Neutrophil (primary cell): ENCODE results near the gene ST8SIA6.

Experiments
- H3K27ac ChIP-seq: fragments of 200-600 bp; sonication (generic); 2 replicates; pipeline ENCODE4 v1.5.1; 2016; ENCODE audit warnings: mild to moderate bottlenecking, moderate library complexity
- H3K27me3 ChIP-seq: fragments of 200-600 bp; sonication (generic); 2 replicates; pipeline ENCODE4 v1.6.0; 2016; ENCODE audit warnings: mild to moderate bottlenecking
- H3K36me3 ChIP-seq: fragments of 200-600 bp; sonication (generic); 2 replicates; pipeline ENCODE4 v1.5.1; 2017
- H3K4me1 ChIP-seq, 2 experiments: fragments of 200-600 bp in 1 of 2; sonication (generic) in 1 of 2; 1 replicate in 1 of 2; 2 replicates in 1 of 2; pipeline versions ENCODE4 v1.5.1 to v1.6.1; 2013 to 2016; ENCODE audit warnings: low read depth in 1 of 2, low read length in 1 of 2, mild to moderate bottlenecking in 1 of 2, moderate library complexity in 1 of 2; ENCODE audit not compliant: control insufficient read depth in 1 of 2, insufficient read depth in 1 of 2
- H3K4me3 ChIP-seq, 2 experiments: fragments of 200-600 bp in 1 of 2; sonication (generic) in 1 of 2; 1 replicate in 1 of 2; 2 replicates in 1 of 2; pipeline ENCODE4 v1.5.1; 2013 to 2016; ENCODE audit warnings: low read depth in 1 of 2, low read length in 1 of 2, mild to moderate bottlenecking in 1 of 2, moderate library complexity in 1 of 2
- H3K9me3 ChIP-seq: fragments of 200-600 bp; sonication (generic); 2 replicates; pipeline ENCODE4 v1.5.1; 2016
- CTCF ChIP-seq: fragments of 200-600 bp; sonication (generic); IDR thresholded peaks from 2 replicates; pipeline ENCODE4 v1.5.1; 2016; ENCODE audit warnings: antibody characterized with exemption

Gene ST8SIA6

GRCh38 chr10:17386616-17387075 lies 67.7 kb downstream of the ST8SIA6 start:
- H3K4me1 ChIP-seq, result no peaks in the 10 kb centered on the region
- H3K36me3 ChIP-seq, result no peaks in the 10 kb centered on the region
- H3K4me3 ChIP-seq, result no peak overlapping the region
- no peak for TF ChIP-seq CTCF
- H3K27ac ChIP-seq, result no peak overlapping the region
- no peaks in the 10 kb centered on the region for H3K27me3 ChIP-seq
- H3K9me3 ChIP-seq, result no peaks in the 10 kb centered on the region

GRCh38 chr10:17386021-17386420 lies 68.4 kb downstream of the ST8SIA6 start:
- no peaks in the 10 kb centered on the region for H3K9me3 ChIP-seq
- no peak for TF ChIP-seq CTCF
- no peak overlapping the region for H3K4me3 ChIP-seq
- H3K4me1 ChIP-seq, result no peaks in the 10 kb centered on the region
- no peaks in the 10 kb centered on the region for H3K36me3 ChIP-seq
- H3K27ac ChIP-seq, result no peak overlapping the region
- no peaks in the 10 kb centered on the region for H3K27me3 ChIP-seq

DNA sequence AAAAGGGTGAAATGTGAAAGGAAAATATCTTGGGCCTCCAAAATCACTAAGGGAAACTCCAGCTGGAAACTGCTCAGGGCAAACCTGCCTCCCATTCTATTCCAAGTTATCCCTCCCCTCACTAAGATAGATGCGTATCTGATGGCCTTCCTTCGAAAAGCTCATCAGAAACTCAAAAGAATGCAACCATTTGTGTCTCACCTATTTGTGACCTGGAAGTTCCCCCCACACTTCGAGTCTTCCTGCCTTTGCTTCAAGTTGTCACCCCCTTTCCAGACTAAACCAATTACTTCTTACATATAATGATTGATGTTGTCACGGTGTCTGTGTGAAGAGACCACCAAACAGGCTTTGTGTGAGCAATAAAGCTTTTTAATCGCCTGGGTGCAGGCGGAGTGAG lies 69.3 kb downstream of the ST8SIA6 start:
- Histone ChIP-seq H3K36me3 (no peaks in the 10 kb centered on the region), H3K4me3 (no peak overlapping the region), H3K4me1 (no peaks in the 10 kb centered on the region), H3K27me3 (no peaks in the 10 kb centered on the region), H3K9me3 (no peaks in the 10 kb centered on the region), H3K27ac (no peak overlapping the region)
- TF ChIP-seq CTCF, result no peak

- Histone ChIP-seq H3K9me3 (no peaks in the 10 kb centered on the region), H3K4me1 (no peaks in the 10 kb centered on the region), H3K4me3 (no peak overlapping the region), H3K27ac (no peak overlapping the region), H3K36me3 (no peaks in the 10 kb centered on the region), H3K27me3 (no peaks in the 10 kb centered on the region)
- no peak for TF ChIP-seq CTCF
These were observed 70.4 kb downstream of the ST8SIA6 start for GRCh38 chr10:17383801-17384555.

DNA sequence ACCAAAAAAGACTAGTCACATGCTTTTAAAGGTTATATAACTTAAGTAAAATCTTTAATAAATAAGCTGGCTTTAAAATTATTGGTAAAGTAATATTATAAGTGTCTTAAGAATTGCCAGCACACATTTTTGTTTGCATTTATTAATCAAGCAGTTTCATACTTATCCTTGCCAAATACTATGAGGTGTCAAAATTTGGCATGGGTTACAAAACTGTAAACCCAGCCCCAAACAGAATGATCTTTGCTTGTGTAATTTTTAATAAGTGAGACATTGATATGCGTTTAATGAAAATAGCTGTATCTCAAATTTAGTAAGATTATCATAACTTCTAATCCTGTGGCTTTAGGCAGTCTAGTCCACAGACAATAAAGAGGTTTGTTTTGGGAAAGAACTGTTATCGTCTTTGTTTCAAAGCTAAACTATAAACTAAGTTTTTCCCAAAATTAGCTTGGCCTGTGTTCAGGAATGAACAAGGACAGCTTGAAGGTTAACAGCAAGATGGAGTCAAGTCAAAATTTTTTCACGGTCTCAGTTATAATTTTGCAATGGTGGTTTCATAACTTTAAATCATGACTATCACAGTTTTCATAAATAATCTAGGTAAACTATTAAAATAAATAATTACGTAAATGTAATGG lies 72.8 kb downstream of the ST8SIA6 start:
- Histone ChIP-seq H3K27me3 (no peaks in the 10 kb centered on the region), H3K36me3 (no peaks in the 10 kb centered on the region), H3K27ac (no peak overlapping the region), H3K9me3 (no peaks in the 10 kb centered on the region), H3K4me1 (no peaks in the 10 kb centered on the region), H3K4me3 (no peak overlapping the region)
- no peak for TF ChIP-seq CTCF
